ENCODE data around the gene MATN4. TPM values are rescaled to one million over a fixed set of nuclear protein-coding genes. Genes with fewer than 3 reads are reported as not detected.

Gene MATN4
- total RNA-seq, 3 donors from 2014 or later (not counting 1 experiment from before 2014, with no cell fraction given): not detected

DNA sequence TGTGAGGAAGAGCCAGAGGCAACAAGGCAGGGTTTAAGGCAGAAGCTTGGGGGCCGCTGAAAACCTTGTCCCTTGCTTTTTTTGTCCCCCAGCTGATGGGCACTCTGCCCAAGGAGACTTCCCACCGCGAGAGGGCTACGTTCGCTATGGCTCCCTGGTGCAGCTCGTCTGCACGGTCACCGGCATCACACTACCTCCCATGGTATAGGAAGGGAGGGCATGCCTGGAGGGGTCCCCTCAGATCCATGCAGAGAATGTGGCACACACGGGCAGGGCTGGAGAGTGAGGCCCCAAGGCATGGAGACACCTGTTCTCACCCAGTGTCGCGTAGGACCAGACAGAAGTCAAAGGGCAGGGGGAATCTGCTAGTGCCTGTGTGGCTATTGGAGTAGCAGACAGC is 5.8 kb upstream of the MATN4 start:
- Mint-ChIP-seq H3K9me3 (no peaks in the 10 kb centered on the region), H3K4me3 (no peak overlapping the region), H3K27ac (no peak overlapping the region), H3K4me1 (peaks cover 0 to 6% of the 10 kb centered on the region in 2 donors), H3K27me3 (ENCODE audit: low read depth in 2 of 2) (peaks cover 51 to 63% of the 10 kb centered on the region in 2 donors), H3K36me3 (no peaks in the 10 kb centered on the region)
- WGBS (ENCODE audit: insufficient coverage): 89% methylated on average over 11 of the region's 11 CpGs
- H3K4me1 ChIP-seq (ENCODE audit: control insufficient read depth, insufficient read depth, low read length): peaks cover 3% of the 10 kb centered on the region
- H3K27me3 ChIP-seq (ENCODE audit: control insufficient read depth, insufficient read depth, low read length): peaks cover 2% of the 10 kb centered on the region
- H3K4me3 ChIP-seq (ENCODE audit: low read length): no peak overlapping the region
- ATAC-seq (no peak), DNase-seq (no peak)
- TF ChIP-seq, protein P1, sequence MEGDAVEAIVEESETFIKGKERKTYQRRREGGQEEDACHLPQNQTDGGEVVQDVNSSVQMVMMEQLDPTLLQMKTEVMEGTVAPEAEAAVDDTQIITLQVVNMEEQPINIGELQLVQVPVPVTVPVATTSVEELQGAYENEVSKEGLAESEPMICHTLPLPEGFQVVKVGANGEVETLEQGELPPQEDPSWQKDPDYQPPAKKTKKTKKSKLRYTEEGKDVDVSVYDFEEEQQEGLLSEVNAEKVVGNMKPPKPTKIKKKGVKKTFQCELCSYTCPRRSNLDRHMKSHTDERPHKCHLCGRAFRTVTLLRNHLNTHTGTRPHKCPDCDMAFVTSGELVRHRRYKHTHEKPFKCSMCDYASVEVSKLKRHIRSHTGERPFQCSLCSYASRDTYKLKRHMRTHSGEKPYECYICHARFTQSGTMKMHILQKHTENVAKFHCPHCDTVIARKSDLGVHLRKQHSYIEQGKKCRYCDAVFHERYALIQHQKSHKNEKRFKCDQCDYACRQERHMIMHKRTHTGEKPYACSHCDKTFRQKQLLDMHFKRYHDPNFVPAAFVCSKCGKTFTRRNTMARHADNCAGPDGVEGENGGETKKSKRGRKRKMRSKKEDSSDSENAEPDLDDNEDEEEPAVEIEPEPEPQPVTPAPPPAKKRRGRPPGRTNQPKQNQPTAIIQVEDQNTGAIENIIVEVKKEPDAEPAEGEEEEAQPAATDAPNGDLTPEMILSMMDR (IDR thresholded peaks at IDR 0.05): no peak
- no peaks in the 10 kb centered on the region for H3K36me3 ChIP-seq (ENCODE audit: control insufficient read depth, insufficient read depth, low read length)
- intact Hi-C loops (cut with micrococcal nuclease): no loop called here
- no peaks in the 10 kb centered on the region for H3K9me3 ChIP-seq (ENCODE audit: control insufficient read depth, insufficient read depth, low read length)
- H3K27ac ChIP-seq (ENCODE audit: low read length): no peak overlapping the region

DNA sequence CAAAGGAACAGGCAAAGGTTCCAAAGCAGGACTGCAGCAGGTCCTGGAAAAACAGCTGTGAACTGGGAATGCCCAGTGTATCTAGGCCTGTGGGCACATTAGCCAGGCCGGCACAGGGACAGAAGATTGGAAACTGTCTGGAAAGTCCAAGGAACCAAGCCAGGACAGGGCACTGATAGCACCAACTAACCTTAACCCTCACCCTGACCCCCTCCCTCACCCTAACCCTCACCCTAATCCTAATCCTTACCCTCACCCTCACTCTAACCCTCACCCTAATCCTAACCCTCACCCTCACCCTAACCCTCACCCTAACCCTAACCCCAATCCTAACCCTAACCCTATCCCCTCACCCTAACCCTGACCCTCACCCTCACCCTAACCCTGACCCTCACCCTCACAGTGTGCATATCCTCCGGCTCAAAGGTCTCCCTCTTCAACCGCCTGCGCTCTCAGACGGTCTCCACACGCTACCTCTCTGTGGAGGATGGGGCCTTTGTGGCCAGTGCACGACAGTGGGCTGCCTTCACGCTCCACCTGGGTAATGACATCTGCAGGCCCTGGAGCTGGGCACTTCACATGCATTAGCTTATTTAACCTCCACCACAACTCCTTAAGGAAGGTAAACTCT is 5.1 kb upstream of the MATN4 start:
- DNase-seq: no peak
- no peaks in the 10 kb centered on the region for H3K9me3 ChIP-seq (ENCODE audit: control insufficient read depth, insufficient read depth, low read length)
- H3K4me3 ChIP-seq (ENCODE audit: low read length): no peak overlapping the region
- ATAC-seq: no peak
- no peaks in the 10 kb centered on the region for H3K9me3 Mint-ChIP-seq
- H3K27ac ChIP-seq (ENCODE audit: low read length): no peak overlapping the region
- no peaks in the 10 kb centered on the region for H3K36me3 ChIP-seq (ENCODE audit: control insufficient read depth, insufficient read depth, low read length)
- H3K36me3 Mint-ChIP-seq: no peaks in the 10 kb centered on the region
- TF ChIP-seq, protein P1 (IDR thresholded peaks at IDR 0.05): no peak
- H3K27ac Mint-ChIP-seq: no peak overlapping the region
- H3K27me3 ChIP-seq (ENCODE audit: control insufficient read depth, insufficient read depth, low read length): peaks cover 2% of the 10 kb centered on the region
- no peak overlapping the region for H3K4me3 Mint-ChIP-seq
- intact Hi-C loops (cut with micrococcal nuclease): no loop called here
- 89% methylated on average over 8 of the region's 8 CpGs for WGBS (ENCODE audit: insufficient coverage)
- peaks cover 50 to 63% of the 10 kb centered on the region in 2 donors for H3K27me3 Mint-ChIP-seq (ENCODE audit: low read depth in 2 of 2)
- peaks cover 3% of the 10 kb centered on the region for H3K4me1 ChIP-seq (ENCODE audit: control insufficient read depth, insufficient read depth, low read length)
- H3K4me1 Mint-ChIP-seq: peaks cover 0 to 6% of the 10 kb centered on the region in 2 donors

DNA sequence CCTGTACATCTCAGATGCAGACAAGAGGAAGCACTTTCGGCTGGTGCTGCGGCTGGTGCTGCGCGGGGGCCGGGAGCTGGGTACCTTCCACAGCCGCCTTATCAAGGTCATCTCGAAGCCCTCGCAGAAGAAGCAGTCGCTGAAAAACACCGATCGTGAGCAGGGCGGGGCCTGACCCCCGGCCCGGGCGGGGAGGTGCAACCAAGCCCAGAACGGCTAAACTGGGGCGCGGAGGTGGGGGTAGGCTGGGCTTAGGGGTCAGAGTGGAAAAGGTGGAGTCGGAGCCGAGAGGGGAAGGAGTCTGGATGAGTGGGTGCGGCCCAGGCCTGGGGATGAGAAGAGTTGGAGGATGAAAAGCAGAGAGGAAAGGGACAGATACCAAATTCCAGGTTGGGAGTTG is 4.1 kb upstream of the MATN4 start:
- Histone ChIP-seq H3K4me1 (ENCODE audit: control insufficient read depth, insufficient read depth, low read length) (peaks cover 3% of the 10 kb centered on the region), H3K36me3 (ENCODE audit: control insufficient read depth, insufficient read depth, low read length) (no peaks in the 10 kb centered on the region), H3K27me3 (ENCODE audit: control insufficient read depth, insufficient read depth, low read length) (peaks cover 2% of the 10 kb centered on the region), H3K9me3 (ENCODE audit: control insufficient read depth, insufficient read depth, low read length) (no peaks in the 10 kb centered on the region), H3K4me3 (ENCODE audit: low read length) (no peak overlapping the region), H3K27ac (ENCODE audit: low read length) (no peak overlapping the region)
- ATAC-seq: no peak
- Mint-ChIP-seq H3K27ac (no peak overlapping the region), H3K4me1 (peaks cover 0 to 6% of the 10 kb centered on the region in 2 donors), H3K9me3 (no peaks in the 10 kb centered on the region), H3K4me3 (no peak overlapping the region), H3K36me3 (no peaks in the 10 kb centered on the region), H3K27me3 (ENCODE audit: low read depth in 2 of 2) (peaks cover 50 to 65% of the 10 kb centered on the region in 2 donors)
- 61% methylated on average over 21 of the region's 21 CpGs for WGBS (ENCODE audit: insufficient coverage)
- TF ChIP-seq, protein P1 (IDR thresholded peaks at IDR 0.05): no peak
- intact Hi-C loops (cut with micrococcal nuclease): no loop called here
- no peak for DNase-seq
